A673 (cell line): ENCODE results near the gene CCR6.

Source experiments
- EZH2 ChIP-seq: fragments of 200-600 bp; sonication (generic); IDR thresholded peaks from 2 replicates; pipeline ENCODE4 v1.6.1; 2017; ENCODE audit warnings: borderline replicate concordance, low read depth, mild to moderate bottlenecking, mixed read lengths, antibody characterized with exemption, low read length; ENCODE audit not compliant: poor library complexity, severe bottlenecking
- TF ChIP-seq, protein P1 (sequence below): fragments of 300-800, 200-600 bp; sonication (generic); conservative IDR thresholded peaks from 2 replicates; pipeline ENCODE4 v1.5.1; 2017; ENCODE audit warnings: low read depth, mild to moderate bottlenecking, antibody characterized with exemption, low read length, moderate library complexity, mixed read lengths

- TF ChIP-seq, protein P1, sequence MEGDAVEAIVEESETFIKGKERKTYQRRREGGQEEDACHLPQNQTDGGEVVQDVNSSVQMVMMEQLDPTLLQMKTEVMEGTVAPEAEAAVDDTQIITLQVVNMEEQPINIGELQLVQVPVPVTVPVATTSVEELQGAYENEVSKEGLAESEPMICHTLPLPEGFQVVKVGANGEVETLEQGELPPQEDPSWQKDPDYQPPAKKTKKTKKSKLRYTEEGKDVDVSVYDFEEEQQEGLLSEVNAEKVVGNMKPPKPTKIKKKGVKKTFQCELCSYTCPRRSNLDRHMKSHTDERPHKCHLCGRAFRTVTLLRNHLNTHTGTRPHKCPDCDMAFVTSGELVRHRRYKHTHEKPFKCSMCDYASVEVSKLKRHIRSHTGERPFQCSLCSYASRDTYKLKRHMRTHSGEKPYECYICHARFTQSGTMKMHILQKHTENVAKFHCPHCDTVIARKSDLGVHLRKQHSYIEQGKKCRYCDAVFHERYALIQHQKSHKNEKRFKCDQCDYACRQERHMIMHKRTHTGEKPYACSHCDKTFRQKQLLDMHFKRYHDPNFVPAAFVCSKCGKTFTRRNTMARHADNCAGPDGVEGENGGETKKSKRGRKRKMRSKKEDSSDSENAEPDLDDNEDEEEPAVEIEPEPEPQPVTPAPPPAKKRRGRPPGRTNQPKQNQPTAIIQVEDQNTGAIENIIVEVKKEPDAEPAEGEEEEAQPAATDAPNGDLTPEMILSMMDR, result no peak
- TF ChIP-seq EZH2, result no peak
Measured at GRCh38 chr6:167122041-167122826, 662 bp upstream of the CCR6 start.
